WTC11 (cell line): Measurements from ENCODE around the gene CENPM.

ENCODE experiments used
- GRHL2 ChIP-seq: fragments of 250-450 bp; sonication (Bioruptor Pico); IDR thresholded peaks from 2 replicates; pipeline ENCODE4 v1.8.0; 2022; ENCODE audit warnings: mild to moderate bottlenecking, moderate library complexity; ENCODE audit not compliant: insufficient replicate concordance, severe bottlenecking
- NR1H2 ChIP-seq: sonication (generic); formaldehyde crosslinking; IDR thresholded peaks from 2 replicates; pipeline ENCODE4 v1.9.0; 2021; ENCODE audit warnings: mild to moderate bottlenecking, moderate library complexity, missing genetic modification reagents
- ZNF138 ChIP-seq: sonication (generic); formaldehyde crosslinking; conservative IDR thresholded peaks from 2 replicates; pipeline ENCODE4 v1.8.1; 2022; ENCODE audit warnings: mild to moderate bottlenecking, moderate library complexity, missing genetic modification reagents
- TF ChIP-seq, protein P1 (sequence below): sonication (generic); formaldehyde crosslinking; IDR thresholded peaks from 2 replicates; pipeline ENCODE4 v1.8.1; 2023; ENCODE audit warnings: mild to moderate bottlenecking, missing genetic modification reagents
- TF ChIP-seq, protein P2 (sequence below): sonication (generic); formaldehyde crosslinking; IDR thresholded peaks from 2 replicates; pipeline ENCODE4 v1.8.1; 2022; ENCODE audit warnings: low read depth, mild to moderate bottlenecking, moderate library complexity, missing genetic modification reagents, borderline replicate concordance
- TF ChIP-seq, protein P3 (sequence below): fragments of 200-600 bp; IDR thresholded peaks from 2 replicates; pipeline ENCODE4 v1.8.0; 2022; ENCODE audit warnings: antibody characterized with exemption
- TF ChIP-seq, protein P4 (sequence below): sonication (generic); formaldehyde crosslinking; conservative IDR thresholded peaks from 2 replicates; pipeline ENCODE4 v1.8.1; 2022; ENCODE audit warnings: mild to moderate bottlenecking, missing genetic modification reagents
- TF ChIP-seq, protein P5 (sequence below): sonication (generic); formaldehyde crosslinking; IDR thresholded peaks from 2 replicates; pipeline ENCODE4 v1.8.0; 2022; ENCODE audit warnings: mild to moderate bottlenecking, missing genetic modification reagents
- TF ChIP-seq, protein P6 (sequence below): sonication (generic); formaldehyde crosslinking; IDR thresholded peaks from 2 replicates; pipeline ENCODE4 v1.8.1; 2022; ENCODE audit warnings: low read depth, missing genetic modification reagents, borderline replicate concordance

DNA sequence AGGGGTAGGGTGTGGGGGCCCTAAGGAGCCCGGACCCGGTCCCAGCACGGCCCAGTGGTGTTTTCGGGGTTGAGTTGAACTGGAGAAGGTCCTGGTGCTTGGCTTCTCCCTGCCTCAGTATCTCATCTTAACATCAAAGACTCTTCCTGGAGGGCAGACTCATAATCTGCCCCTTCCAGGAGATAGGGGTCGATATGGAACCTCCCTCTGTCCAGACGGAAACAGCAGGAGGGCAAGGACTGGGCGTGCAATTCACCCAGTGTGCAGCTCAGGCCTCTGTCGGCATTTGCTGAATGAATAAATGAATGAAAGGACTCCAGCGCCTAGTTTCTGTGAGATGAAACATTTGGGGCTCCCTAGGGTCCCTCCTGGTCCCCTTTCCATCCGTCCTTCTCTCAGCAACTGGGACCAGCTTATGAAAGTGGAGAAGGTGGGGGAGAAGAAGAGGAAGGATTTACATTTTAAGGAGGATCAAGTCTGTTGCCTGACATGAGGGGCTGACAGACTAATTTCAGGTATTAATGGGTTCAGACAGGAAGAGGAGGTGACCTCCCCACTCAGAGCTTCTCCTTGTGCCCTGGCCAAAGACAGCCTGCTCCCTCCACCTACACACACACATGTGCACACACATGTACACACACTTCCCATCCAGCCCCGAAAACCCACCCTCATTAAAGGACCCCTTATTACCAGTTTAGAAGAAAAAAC, 31.0 kb downstream of the CENPM start:
- no peak for TF ChIP-seq GRHL2
- TF ChIP-seq ZNF138 (CRISPR knock-in tag): no peak
- TF ChIP-seq, protein P1, sequence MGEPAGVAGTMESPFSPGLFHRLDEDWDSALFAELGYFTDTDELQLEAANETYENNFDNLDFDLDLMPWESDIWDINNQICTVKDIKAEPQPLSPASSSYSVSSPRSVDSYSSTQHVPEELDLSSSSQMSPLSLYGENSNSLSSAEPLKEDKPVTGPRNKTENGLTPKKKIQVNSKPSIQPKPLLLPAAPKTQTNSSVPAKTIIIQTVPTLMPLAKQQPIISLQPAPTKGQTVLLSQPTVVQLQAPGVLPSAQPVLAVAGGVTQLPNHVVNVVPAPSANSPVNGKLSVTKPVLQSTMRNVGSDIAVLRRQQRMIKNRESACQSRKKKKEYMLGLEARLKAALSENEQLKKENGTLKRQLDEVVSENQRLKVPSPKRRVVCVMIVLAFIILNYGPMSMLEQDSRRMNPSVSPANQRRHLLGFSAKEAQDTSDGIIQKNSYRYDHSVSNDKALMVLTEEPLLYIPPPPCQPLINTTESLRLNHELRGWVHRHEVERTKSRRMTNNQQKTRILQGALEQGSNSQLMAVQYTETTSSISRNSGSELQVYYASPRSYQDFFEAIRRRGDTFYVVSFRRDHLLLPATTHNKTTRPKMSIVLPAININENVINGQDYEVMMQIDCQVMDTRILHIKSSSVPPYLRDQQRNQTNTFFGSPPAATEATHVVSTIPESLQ: no peak
- TF ChIP-seq, protein P2, sequence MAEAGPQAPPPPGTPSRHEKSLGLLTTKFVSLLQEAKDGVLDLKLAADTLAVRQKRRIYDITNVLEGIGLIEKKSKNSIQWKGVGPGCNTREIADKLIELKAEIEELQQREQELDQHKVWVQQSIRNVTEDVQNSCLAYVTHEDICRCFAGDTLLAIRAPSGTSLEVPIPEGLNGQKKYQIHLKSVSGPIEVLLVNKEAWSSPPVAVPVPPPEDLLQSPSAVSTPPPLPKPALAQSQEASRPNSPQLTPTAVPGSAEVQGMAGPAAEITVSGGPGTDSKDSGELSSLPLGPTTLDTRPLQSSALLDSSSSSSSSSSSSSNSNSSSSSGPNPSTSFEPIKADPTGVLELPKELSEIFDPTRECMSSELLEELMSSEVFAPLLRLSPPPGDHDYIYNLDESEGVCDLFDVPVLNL: no peak
- TF ChIP-seq, protein P3, sequence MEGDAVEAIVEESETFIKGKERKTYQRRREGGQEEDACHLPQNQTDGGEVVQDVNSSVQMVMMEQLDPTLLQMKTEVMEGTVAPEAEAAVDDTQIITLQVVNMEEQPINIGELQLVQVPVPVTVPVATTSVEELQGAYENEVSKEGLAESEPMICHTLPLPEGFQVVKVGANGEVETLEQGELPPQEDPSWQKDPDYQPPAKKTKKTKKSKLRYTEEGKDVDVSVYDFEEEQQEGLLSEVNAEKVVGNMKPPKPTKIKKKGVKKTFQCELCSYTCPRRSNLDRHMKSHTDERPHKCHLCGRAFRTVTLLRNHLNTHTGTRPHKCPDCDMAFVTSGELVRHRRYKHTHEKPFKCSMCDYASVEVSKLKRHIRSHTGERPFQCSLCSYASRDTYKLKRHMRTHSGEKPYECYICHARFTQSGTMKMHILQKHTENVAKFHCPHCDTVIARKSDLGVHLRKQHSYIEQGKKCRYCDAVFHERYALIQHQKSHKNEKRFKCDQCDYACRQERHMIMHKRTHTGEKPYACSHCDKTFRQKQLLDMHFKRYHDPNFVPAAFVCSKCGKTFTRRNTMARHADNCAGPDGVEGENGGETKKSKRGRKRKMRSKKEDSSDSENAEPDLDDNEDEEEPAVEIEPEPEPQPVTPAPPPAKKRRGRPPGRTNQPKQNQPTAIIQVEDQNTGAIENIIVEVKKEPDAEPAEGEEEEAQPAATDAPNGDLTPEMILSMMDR: no peak
- TF ChIP-seq, protein P4, sequence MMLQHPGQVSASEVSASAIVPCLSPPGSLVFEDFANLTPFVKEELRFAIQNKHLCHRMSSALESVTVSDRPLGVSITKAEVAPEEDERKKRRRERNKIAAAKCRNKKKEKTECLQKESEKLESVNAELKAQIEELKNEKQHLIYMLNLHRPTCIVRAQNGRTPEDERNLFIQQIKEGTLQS: no peak
- TF ChIP-seq NR1H2: no peak
- TF ChIP-seq, protein P5, sequence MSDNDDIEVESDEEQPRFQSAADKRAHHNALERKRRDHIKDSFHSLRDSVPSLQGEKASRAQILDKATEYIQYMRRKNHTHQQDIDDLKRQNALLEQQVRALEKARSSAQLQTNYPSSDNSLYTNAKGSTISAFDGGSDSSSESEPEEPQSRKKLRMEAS: no peak
- TF ChIP-seq, protein P6, sequence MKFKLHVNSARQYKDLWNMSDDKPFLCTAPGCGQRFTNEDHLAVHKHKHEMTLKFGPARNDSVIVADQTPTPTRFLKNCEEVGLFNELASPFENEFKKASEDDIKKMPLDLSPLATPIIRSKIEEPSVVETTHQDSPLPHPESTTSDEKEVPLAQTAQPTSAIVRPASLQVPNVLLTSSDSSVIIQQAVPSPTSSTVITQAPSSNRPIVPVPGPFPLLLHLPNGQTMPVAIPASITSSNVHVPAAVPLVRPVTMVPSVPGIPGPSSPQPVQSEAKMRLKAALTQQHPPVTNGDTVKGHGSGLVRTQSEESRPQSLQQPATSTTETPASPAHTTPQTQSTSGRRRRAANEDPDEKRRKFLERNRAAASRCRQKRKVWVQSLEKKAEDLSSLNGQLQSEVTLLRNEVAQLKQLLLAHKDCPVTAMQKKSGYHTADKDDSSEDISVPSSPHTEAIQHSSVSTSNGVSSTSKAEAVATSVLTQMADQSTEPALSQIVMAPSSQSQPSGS (CRISPR knock-in tag): no peak
